HepG2 (cell line): ENCODE results near the gene TMUB1. TPM values are rescaled to one million over a fixed set of nuclear protein-coding genes. Genes with fewer than 3 reads are reported as not detected.

Experiments
- ATF1 ChIP-seq: IDR thresholded peaks from 2 replicates; pipeline ENCODE4 v1.6.1; 2016; ENCODE audit warnings: mild to moderate bottlenecking, control low read depth
- CAMTA2 ChIP-seq: sonication (generic); formaldehyde crosslinking; IDR thresholded peaks from 2 replicates; pipeline ENCODE4 v1.4.0; 2020; ENCODE audit warnings: mild to moderate bottlenecking, missing genetic modification reagents, borderline replicate concordance
- GATA4 ChIP-seq: sonication (generic); IDR thresholded peaks from 2 replicates; pipeline ENCODE4 v1.6.1; 2016; ENCODE audit warnings: antibody characterized with exemption, low read depth, borderline replicate concordance
- MAF1 ChIP-seq: sonication (generic); formaldehyde crosslinking; IDR thresholded peaks from 2 replicates; pipeline ENCODE4 v1.5.0; 2020; ENCODE audit warnings: missing genetic modification reagents, borderline replicate concordance
- MAFG ChIP-seq: sonication (generic); formaldehyde crosslinking; IDR thresholded peaks from 2 replicates; pipeline ENCODE4 v1.5.1; 2020; ENCODE audit warnings: mild to moderate bottlenecking, missing genetic modification reagents
- MZF1 ChIP-seq: sonication (generic); formaldehyde crosslinking; IDR thresholded peaks from 2 replicates; pipeline ENCODE4 v1.8.1; 2023; ENCODE audit warnings: mild to moderate bottlenecking, missing genetic modification reagents, borderline replicate concordance
- ZBTB21 ChIP-seq: sonication (generic); formaldehyde crosslinking; IDR thresholded peaks from 2 replicates; pipeline ENCODE4 v1.4.0; 2020; ENCODE audit warnings: missing genetic modification reagents
- ZFP37 ChIP-seq: sonication (generic); formaldehyde crosslinking; IDR thresholded peaks from 2 replicates; pipeline ENCODE4 v1.4.0; 2020; ENCODE audit warnings: missing genetic modification reagents, borderline replicate concordance
- ZNF616 ChIP-seq: sonication (generic); formaldehyde crosslinking; IDR thresholded peaks from 2 replicates; pipeline ENCODE4 v1.5.0; 2020; ENCODE audit warnings: low read depth, mild to moderate bottlenecking, missing genetic modification reagents
- ZNF788 ChIP-seq: sonication (generic); formaldehyde crosslinking; IDR thresholded peaks from 2 replicates; pipeline ENCODE4 v1.5.0; 2020; ENCODE audit warnings: mild to moderate bottlenecking, missing genetic modification reagents, borderline replicate concordance
- polyA plus RNA-seq, 8 experiments: library from polyadenylated mRNA; depleted of rRNA in 3 of 8; stranded (reverse) in 7 of 8; unstranded in 1 of 8; fragments of >200 nt; fragmentation: Illumina TruSeq in 4 of 8; extraction: Trizol in 4 of 8; gene quantifications; 2 replicates each; pipeline versions ENCODE4 v1.2.1 to v1.2.3, GENCODE V29; 2011 to 2016; ENCODE audit warnings: low read depth in 4 of 8, missing spikeins in 1 of 8, mixed read lengths in 1 of 8; ENCODE audit not compliant: insufficient read depth in 1 of 8
- total RNA-seq, 5 experiments: library from RNA; depleted of rRNA; stranded (reverse); fragments of >200 nt; fragmentation: Illumina TruSeq; extraction: Trizol; gene quantifications; 2 replicates each; pipeline ENCODE4 v1.2.3, GENCODE V29; 2016; ENCODE audit warnings: low read depth in 1 of 5
- TF ChIP-seq, protein P1 (sequence below): sonication (generic); formaldehyde crosslinking; IDR thresholded peaks from 2 replicates; pipeline ENCODE4 v1.4.0; 2020; ENCODE audit warnings: missing genetic modification reagents
- TF ChIP-seq, protein P2 (sequence below): sonication (generic); formaldehyde crosslinking; conservative IDR thresholded peaks from 2 replicates; pipeline ENCODE4 v1.4.0; 2020; ENCODE audit warnings: missing genetic modification reagents
- TF ChIP-seq, protein P3 (sequence below): sonication (generic); formaldehyde crosslinking; IDR thresholded peaks from 2 replicates; pipeline ENCODE4; 2020; ENCODE audit warnings: missing genetic modification reagents, mild to moderate bottlenecking, borderline replicate concordance
- TF ChIP-seq, protein P4 (sequence below): sonication (generic); formaldehyde crosslinking; IDR thresholded peaks from 2 replicates; pipeline ENCODE4 v1.4.0; 2020; ENCODE audit warnings: missing genetic modification reagents, borderline replicate concordance
- TF ChIP-seq, protein P5 (sequence below): sonication (generic); formaldehyde crosslinking; IDR thresholded peaks from 2 replicates; pipeline ENCODE4 v1.4.0; 2020; ENCODE audit warnings: mild to moderate bottlenecking, missing genetic modification reagents

The TMUB1 gene
- total and polyA plus RNA-seq, 2 of the 13 experiments (the other 11 are each of a cell fraction or from before 2014, with no cell fraction given), result 44.8 to 51.6 TPM

DNA sequence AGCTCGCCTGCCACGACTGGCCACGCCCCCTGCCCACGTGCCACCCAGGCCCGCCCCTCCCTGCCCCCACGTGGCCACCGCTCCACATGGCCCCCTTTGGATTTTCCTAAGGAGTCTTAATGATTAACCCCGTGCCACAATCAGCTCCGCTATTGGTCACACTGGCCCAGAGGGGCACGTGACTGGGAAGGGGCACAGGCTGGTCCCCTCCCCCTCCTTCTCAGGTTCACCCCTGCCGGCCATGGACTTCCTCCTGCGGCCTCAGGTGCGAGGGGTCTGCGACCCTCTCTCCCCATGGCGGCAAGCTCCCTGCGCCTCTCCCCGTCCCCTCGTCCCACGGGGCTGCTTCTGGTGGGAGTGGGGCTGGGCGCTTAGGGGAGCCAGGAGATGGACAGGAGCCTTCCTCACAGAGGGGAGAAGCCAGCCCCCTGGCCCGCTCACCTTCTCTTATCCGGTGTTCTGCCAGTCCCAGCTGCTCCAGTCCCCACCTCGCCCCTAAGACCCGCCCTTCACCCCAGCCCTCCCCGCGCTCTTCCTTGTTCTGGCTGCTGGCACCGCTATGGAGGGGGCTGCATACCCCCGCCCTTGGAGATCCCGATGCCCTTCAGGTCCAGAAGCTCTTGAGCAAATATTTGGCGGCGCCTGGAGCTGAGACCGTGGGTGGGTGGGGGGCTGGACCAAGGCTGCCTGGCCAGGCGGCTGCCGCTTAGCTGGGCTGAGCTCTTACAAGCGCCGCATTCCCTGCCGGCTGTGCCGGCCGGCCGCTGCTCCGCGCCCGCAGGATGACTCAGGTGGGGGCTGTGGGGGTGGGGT, 20.7 kb downstream of the TMUB1 start (continued):
- TF ChIP-seq, protein P1, sequence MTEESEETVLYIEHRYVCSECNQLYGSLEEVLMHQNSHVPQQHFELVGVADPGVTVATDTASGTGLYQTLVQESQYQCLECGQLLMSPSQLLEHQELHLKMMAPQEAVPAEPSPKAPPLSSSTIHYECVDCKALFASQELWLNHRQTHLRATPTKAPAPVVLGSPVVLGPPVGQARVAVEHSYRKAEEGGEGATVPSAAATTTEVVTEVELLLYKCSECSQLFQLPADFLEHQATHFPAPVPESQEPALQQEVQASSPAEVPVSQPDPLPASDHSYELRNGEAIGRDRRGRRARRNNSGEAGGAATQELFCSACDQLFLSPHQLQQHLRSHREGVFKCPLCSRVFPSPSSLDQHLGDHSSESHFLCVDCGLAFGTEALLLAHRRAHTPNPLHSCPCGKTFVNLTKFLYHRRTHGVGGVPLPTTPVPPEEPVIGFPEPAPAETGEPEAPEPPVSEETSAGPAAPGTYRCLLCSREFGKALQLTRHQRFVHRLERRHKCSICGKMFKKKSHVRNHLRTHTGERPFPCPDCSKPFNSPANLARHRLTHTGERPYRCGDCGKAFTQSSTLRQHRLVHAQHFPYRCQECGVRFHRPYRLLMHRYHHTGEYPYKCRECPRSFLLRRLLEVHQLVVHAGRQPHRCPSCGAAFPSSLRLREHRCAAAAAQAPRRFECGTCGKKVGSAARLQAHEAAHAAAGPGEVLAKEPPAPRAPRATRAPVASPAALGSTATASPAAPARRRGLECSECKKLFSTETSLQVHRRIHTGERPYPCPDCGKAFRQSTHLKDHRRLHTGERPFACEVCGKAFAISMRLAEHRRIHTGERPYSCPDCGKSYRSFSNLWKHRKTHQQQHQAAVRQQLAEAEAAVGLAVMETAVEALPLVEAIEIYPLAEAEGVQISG, result peak; percentile 14; the same call in 1 of the 2 replicates
- TF ChIP-seq MZF1 (CRISPR knock-in tag) (no peak), ZNF616 (CRISPR knock-in tag) (no peak), ZFP37 (no peak), CAMTA2 (no peak), MAF1 (CRISPR knock-in tag) (no peak), ZNF788 (CRISPR knock-in tag) (peak; percentile 28; the same call in 1 of the 2 replicates), ZBTB21 (CRISPR knock-in tag) (no peak), MAFG (CRISPR knock-in tag) (no peak), ATF1 (CRISPR knock-in tag) (no peak), GATA4 (peak; percentile 46)
- TF ChIP-seq, protein P2, sequence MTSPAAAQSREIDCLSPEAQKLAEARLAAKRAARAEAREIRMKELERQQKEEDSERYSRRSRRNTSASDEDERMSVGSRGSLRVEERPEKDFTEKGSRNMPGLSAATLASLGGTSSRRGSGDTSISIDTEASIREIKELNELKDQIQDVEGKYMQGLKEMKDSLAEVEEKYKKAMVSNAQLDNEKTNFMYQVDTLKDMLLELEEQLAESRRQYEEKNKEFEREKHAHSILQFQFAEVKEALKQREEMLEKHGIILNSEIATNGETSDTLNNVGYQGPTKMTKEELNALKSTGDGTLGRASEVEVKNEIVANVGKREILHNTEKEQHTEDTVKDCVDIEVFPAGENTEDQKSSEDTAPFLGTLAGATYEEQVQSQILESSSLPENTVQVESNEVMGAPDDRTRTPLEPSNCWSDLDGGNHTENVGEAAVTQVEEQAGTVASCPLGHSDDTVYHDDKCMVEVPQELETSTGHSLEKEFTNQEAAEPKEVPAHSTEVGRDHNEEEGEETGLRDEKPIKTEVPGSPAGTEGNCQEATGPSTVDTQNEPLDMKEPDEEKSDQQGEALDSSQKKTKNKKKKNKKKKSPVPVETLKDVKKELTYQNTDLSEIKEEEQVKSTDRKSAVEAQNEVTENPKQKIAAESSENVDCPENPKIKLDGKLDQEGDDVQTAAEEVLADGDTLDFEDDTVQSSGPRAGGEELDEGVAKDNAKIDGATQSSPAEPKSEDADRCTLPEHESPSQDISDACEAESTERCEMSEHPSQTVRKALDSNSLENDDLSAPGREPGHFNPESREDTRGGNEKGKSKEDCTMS (CRISPR knock-in tag), result no peak
- TF ChIP-seq, protein P3, sequence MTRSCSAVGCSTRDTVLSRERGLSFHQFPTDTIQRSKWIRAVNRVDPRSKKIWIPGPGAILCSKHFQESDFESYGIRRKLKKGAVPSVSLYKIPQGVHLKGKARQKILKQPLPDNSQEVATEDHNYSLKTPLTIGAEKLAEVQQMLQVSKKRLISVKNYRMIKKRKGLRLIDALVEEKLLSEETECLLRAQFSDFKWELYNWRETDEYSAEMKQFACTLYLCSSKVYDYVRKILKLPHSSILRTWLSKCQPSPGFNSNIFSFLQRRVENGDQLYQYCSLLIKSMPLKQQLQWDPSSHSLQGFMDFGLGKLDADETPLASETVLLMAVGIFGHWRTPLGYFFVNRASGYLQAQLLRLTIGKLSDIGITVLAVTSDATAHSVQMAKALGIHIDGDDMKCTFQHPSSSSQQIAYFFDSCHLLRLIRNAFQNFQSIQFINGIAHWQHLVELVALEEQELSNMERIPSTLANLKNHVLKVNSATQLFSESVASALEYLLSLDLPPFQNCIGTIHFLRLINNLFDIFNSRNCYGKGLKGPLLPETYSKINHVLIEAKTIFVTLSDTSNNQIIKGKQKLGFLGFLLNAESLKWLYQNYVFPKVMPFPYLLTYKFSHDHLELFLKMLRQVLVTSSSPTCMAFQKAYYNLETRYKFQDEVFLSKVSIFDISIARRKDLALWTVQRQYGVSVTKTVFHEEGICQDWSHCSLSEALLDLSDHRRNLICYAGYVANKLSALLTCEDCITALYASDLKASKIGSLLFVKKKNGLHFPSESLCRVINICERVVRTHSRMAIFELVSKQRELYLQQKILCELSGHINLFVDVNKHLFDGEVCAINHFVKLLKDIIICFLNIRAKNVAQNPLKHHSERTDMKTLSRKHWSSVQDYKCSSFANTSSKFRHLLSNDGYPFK, result peak; percentile 66; the same call in 1 of the 2 replicates
- TF ChIP-seq, protein P4, sequence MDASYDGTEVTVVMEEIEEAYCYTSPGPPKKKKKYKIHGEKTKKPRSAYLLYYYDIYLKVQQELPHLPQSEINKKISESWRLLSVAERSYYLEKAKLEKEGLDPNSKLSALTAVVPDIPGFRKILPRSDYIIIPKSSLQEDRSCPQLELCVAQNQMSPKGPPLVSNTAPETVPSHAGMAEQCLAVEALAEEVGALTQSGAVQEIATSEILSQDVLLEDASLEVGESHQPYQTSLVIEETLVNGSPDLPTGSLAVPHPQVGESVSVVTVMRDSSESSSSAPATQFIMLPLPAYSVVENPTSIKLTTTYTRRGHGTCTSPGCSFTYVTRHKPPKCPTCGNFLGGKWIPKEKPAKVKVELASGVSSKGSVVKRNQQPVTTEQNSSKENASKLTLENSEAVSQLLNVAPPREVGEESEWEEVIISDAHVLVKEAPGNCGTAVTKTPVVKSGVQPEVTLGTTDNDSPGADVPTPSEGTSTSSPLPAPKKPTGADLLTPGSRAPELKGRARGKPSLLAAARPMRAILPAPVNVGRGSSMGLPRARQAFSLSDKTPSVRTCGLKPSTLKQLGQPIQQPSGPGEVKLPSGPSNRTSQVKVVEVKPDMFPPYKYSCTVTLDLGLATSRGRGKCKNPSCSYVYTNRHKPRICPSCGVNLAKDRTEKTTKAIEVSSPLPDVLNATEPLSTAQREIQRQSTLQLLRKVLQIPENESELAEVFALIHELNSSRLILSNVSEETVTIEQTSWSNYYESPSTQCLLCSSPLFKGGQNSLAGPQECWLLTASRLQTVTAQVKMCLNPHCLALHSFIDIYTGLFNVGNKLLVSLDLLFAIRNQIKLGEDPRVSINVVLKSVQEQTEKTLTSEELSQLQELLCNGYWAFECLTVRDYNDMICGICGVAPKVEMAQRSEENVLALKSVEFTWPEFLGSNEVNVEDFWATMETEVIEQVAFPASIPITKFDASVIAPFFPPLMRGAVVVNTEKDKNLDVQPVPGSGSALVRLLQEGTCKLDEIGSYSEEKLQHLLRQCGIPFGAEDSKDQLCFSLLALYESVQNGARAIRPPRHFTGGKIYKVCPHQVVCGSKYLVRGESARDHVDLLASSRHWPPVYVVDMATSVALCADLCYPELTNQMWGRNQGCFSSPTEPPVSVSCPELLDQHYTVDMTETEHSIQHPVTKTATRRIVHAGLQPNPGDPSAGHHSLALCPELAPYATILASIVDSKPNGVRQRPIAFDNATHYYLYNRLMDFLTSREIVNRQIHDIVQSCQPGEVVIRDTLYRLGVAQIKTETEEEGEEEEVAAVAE (CRISPR knock-in tag), result peak; percentile 85; the same call in 1 of the 2 replicates
- TF ChIP-seq, protein P5, sequence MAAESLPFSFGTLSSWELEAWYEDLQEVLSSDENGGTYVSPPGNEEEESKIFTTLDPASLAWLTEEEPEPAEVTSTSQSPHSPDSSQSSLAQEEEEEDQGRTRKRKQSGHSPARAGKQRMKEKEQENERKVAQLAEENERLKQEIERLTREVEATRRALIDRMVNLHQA (CRISPR knock-in tag), result no peak
